Cardiac septum (tissue), 1 donor: ENCODE data around the gene PPM1L. TPM values are rescaled to one million over a fixed set of nuclear protein-coding genes. Genes with fewer than 3 reads are reported as not detected.

Experiments used
- DNase-seq: peaks from one replicate; pipeline ENCODE4 v3.0.0-alpha.2; 2020; ENCODE audit warnings: low spot score
- intact Hi-C: fragments of 100-400 bp; cut with DNase I; formaldehyde crosslinking; loops from one replicate; pipeline ENCODE4 v1.14.0; 2022
- total RNA-seq: library from RNA; stranded (reverse); fragmentation: NEBNext Ultra II Directional; extraction: Animal tissue kit (Norgen Biotek cat#: 25700); gene quantifications from one replicate; pipeline ENCODE4 v1.2.1, GENCODE V29; 2021
- donor health status: DM: no; HTN: no; CAD: no.

The PPM1L gene
- total RNA-seq, 1 donor from 2014 or later: 28.8 TPM

GRCh38 chr3:160904691-160905090, 148.7 kb downstream of the PPM1L start:
- intact Hi-C loops: no loop called here

GRCh38 chr3:160906646-160907045, 150.6 kb downstream of the PPM1L start:
- intact Hi-C loops: no loop called here

More at GRCh38 chr3:160904691-160905090, 148.7 kb downstream of the PPM1L start:
- no peak for DNase-seq

GRCh38 chr3:160909917-160910316, 153.9 kb downstream of the PPM1L start:
- no peak for DNase-seq
- intact Hi-C loops: no loop called here

More at GRCh38 chr3:160906646-160907045, 150.6 kb downstream of the PPM1L start:
- no peak for DNase-seq

GRCh38 chr3:160911411-160911810, 155.4 kb downstream of the PPM1L start:
- no peak for DNase-seq
- intact Hi-C loops: no loop called here

DNA sequence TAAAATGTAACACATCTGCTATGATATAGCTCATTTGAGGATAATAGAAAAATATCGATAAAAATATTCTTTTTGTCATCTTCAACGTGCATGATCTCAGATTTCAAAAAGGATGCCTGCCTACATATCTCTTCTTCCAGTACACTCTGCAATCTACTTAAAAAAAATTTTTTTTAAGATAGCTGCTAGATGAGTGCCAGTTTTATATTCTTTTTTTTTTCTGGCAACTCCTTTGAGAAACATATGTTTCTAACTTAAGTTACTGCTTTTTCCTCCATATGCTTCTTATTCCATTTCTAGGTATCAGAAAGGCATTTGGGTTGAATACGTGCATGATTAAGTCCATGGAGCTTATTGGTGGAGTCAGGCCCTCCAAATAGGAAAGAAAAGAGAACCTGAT, 160.4 kb downstream of the PPM1L start:
- DNase-seq: no peak
- intact Hi-C loops: no loop called here

GRCh38 chr3:160919942-160920341, 163.9 kb downstream of the PPM1L start:
- intact Hi-C loops: loop anchor here (10.0 kb wide), 1 partner anchor 505 kb away; no protein-coding TSS in a partner anchor
- DNase-seq: no peak

GRCh38 chr3:160921020-160921635, 165.1 kb downstream of the PPM1L start:
- intact Hi-C loops: loop anchor here (10.0 kb wide), 1 partner anchor 504 kb away; no protein-coding TSS in a partner anchor
- no peak for DNase-seq

GRCh38 chr3:160924776-160925175, 168.7 kb downstream of the PPM1L start:
- intact Hi-C loops: loop anchor here (5.0 to 10.0 kb wide), 3 partner anchors 167 to 500 kb away; partner anchors contain the start of gene PPM1L

DNA sequence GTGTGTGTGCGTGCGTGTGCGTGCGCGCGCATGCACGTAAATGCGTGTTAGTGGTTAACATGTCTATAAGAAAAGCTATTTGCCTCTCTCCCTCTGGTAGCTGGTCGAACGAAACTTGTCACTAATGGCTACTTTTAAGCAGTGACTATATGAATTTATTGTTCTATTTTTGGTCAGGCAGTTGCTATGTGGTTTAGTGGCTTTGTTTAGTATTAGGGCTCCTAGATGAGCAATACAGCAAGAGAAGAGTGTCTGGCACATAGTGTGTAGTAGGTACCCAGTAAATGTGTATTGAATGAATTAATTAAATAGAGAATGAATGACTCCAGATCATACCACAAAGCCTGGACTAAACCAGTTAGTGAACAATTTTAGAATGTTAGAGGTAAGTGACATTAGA, 171.6 kb downstream of the PPM1L start:
- intact Hi-C loops: loop anchor here (5.0 to 10.0 kb wide), 3 partner anchors 170 to 497 kb away; partner anchors contain the start of gene PPM1L
- no peak for DNase-seq

More at GRCh38 chr3:160924776-160925175, 168.7 kb downstream of the PPM1L start:
- DNase-seq: no peak

DNA sequence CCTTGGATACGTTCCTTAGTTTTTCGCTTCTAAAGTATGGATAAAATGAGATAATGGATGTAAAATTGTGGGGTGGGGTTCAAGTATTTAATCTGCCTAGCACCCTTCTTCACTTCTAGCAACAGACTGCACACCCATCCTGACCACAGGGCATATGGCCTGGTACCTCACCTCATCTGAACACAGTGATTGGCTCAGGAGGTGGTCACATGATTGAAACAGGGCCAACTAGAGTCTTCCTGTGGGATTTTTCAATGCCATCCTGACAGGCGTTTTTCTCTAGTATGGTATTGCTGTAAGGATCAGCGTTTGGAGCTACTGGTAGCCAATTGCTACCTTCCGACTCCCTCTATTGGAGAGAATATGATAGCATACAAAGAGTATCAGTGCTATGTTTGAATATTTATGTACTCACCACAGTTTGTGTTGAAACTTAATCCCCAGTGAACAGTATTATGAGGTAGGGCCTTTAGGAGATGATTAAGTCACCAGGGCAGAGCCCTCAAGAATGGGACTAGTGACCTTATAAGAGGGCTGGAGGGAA, 172.2 kb downstream of the PPM1L start:
- intact Hi-C loops: loop anchor here (5.0 to 10.0 kb wide), 3 partner anchors 171 to 497 kb away; partner anchors contain the start of gene PPM1L

GRCh38 chr3:160929595-160929994, 173.6 kb downstream of the PPM1L start:
- intact Hi-C loops: loop anchor here (5.0 to 10.0 kb wide), 3 partner anchors 172 to 495 kb away; partner anchors contain the start of gene PPM1L
- DNase-seq: peak; percentile 79

More for the DNA sequence above, 172.2 kb downstream of the PPM1L start:
- DNase-seq: no peak

DNA sequence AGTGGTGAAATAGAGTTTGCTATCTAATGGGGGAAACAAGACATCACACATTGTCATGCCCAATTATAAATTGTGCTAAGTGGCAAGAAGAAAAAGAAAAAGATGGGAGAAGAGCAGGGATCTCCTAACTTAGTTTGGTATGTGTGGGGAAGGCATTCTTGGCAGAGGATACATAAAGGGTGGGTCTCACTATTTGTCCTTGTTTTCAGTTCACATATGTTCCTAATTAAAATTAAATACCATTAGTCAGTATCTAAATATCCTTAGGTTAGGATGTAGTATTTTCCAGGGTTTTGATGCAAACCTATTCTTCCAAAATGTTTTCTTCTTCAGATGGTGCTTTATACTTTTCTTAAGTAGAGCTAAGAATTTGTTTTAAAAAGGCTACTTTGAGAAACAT, 175.4 kb downstream of the PPM1L start:
- intact Hi-C loops: no loop called here
- DNase-seq: no peak

DNA sequence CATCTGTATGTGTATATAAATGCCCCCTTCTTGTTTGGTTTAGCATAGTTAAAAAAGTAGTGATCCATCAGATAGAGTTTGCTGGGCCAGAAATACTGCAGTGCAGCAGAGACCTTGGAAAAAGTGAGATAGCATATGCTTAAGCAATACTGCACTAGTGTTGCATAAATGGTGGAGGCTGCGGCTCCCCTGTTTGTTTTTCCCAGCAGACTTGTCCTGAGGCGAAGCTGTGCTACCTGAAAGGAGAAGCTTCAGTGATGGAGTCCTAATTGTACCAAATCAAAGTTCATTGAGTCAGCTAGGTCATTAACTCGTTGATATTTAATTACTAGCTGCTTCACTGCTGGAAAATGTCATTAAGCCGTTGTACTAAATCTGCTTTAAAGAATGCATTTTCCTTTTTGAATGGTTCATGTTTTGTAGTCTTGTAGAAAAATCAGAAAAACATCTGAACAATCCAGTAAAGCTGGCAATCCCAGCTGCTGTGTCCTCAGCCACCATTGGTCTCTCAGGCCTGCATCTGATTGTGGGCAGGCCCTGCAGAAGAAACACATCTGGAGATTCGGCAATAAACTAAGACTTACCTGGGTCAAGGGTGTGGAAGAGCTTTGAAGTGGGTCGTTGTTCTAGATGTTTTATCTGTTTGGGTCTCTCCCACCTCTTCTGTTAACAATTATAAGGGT, 179.5 kb downstream of the PPM1L start:
- no peak for DNase-seq
- intact Hi-C loops: no loop called here

DNA sequence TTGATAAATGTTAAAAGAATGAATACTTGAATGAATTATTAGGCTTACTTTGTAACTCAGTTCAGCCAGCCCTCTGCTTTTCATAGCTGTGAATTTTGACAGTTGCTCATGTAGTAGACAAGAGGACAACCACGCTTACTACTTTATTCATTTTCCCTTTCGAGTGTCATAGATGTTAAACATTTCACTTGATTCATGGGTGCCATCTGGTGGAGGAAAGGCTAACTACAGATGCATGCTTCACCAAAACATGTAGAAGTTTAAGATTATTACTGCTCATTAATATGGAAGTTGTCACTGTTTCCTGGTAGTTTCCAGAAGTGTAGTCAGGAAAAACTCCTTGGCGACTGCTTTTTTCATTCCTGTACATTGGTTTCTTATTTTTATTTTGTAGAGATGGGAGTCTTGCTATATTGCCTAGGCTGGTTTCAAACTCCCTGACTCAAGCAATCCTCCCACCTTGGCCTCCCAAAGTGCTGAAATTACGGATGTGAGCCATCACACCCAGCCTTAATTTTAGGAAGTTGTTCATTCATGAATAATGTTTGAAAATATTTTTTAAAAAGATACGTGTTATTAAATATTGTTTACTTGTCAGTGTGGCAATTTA, 186.0 kb downstream of the PPM1L start:
- intact Hi-C loops: loop anchor here (2.0 to 5.0 kb wide), 3 partner anchors 185 to 365 kb away; partner anchors contain the start of gene PPM1L
- DNase-seq: no peak

- no peak for DNase-seq
- intact Hi-C loops: loop anchor here (2.0 to 5.0 kb wide), 3 partner anchors 187 to 367 kb away; partner anchors contain the start of gene PPM1L
Measured at GRCh38 chr3:160943996-160944395, 188.0 kb downstream of the PPM1L start.

DNA sequence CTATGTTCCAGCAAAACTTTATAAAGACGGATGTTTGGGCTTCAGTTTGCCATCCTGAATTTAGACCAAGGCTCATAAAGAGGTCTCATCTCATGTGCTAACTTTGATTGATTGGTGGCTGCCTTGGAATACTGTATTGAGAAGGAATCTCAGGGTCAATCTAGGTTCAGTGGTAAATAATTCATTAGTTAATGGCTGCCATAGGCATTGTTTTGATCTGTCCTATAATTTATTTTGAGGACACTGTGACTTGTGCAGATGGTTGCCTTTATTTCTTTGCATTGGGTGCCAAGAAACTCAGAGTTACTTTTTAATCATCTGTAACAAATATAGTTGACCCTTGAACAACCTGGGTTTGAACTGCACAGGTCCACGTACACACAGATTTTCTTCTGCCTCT, 189.3 kb downstream of the PPM1L start:
- intact Hi-C loops: no loop called here
- DNase-seq: no peak

GRCh38 chr3:160948273-160948672, 192.2 kb downstream of the PPM1L start:
- no peak for DNase-seq
- intact Hi-C loops: no loop called here

- no peak for DNase-seq
- intact Hi-C loops: no loop called here
Measured at GRCh38 chr3:160949460-160949859, 193.4 kb downstream of the PPM1L start.

DNA sequence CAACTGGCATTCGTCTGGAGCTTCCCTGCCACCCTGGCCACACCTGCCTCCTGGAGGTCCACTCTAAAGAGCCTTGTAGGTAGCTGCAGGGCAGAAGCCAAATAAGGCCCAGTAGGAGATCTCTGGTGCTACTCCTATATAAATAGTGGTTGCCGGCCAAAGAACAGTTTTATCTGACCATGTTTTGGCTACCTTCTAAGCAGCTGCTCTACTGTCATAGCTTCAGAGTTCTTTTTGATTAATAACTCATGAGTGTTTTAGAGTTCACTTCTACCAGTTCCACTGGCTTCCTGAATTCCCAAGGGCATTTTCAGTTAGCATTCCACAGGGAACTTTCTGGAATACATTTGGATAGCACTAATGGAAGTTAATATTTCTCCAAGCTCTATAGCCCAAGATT, 194.5 kb downstream of the PPM1L start:
- DNase-seq: no peak

GRCh38 chr3:160950954-160951353, 194.9 kb downstream of the PPM1L start:
- intact Hi-C loops: loop anchor here (10.0 kb wide), 1 partner anchor 154 kb away; the partner anchor contains the start of gene B3GALNT1
- DNase-seq: no peak

More for the DNA sequence above, 194.5 kb downstream of the PPM1L start:
- intact Hi-C loops: loop anchor here (10.0 kb wide), 1 partner anchor 154 kb away; the partner anchor contains the start of gene B3GALNT1
